ENCODE data around the gene CRTC2. TPM values are rescaled to one million over a fixed set of nuclear protein-coding genes. Genes with fewer than 3 reads are reported as not detected.

CRTC2 gene
- total RNA-seq, 1 experiment from 2014 or later, result 45.7 TPM

GRCh38 chr1:154006136-154006535, 47.7 kb upstream of the CRTC2 start:
- H3K4me3 Mint-ChIP-seq, result no peak overlapping the region
- H2AK5ac ChIP-seq (ENCODE audit: insufficient read length, low read length), result no peak overlapping the region
- WGBS (ENCODE audit: extremely low coverage, insufficient read length, low lambda C conversion rate), result no CpG with 5 or more reads among the region's 3 CpGs

More at GRCh38 chr1:154006136-154006535, 47.7 kb upstream of the CRTC2 start:
- Histone ChIP-seq H2BK120ac (ENCODE audit: low read depth, low read length, poor library complexity, severe bottlenecking) (no peak overlapping the region), H3K18ac (ENCODE audit: insufficient read length, low read depth, low read length) (no peak overlapping the region), H3K23me2 (ENCODE audit: insufficient read length, low read depth, low read length, poor library complexity, severe bottlenecking) (no peaks in the 10 kb centered on the region), H3K23ac (ENCODE audit: insufficient read length, low read depth, low read length) (no peak overlapping the region), H3K56ac (ENCODE audit: insufficient read length, low read depth, low read length) (no peak overlapping the region), H3K79me1 (ENCODE audit: insufficient read depth, low read depth, low read length, poor library complexity, severe bottlenecking) (no peaks in the 10 kb centered on the region), H2BK5ac (ENCODE audit: insufficient read length, low read length) (no peak overlapping the region), H3T11ph (ENCODE audit: low read length) (no peak overlapping the region), H2BK20ac (ENCODE audit: low read depth, low read length, poor library complexity, severe bottlenecking) (no peak overlapping the region), H3K27me3 (ENCODE audit: insufficient read depth, low read length) (no peaks in the 10 kb centered on the region), H2BK15ac (ENCODE audit: low read depth, low read length) (no peak overlapping the region), H4K8ac (replicated peaks; ENCODE audit: insufficient read length, low read depth, low read length) (no peak overlapping the region), H3K9me3 (ENCODE audit: control insufficient read depth, low read depth, low read length) (no peaks in the 10 kb centered on the region), H2AFZ (ENCODE audit: low read length) (no peak overlapping the region), H3K9ac (ENCODE audit: extremely low read depth, insufficient read length, low read length) (no peak overlapping the region), H4K20me1 (ENCODE audit: control insufficient read depth, insufficient read depth, insufficient read length) (no peaks in the 10 kb centered on the region), H3K4me1 (ENCODE audit: insufficient read depth, low read length) (no peaks in the 10 kb centered on the region), H3K79me2 (ENCODE audit: insufficient read depth, low read length) (no peaks in the 10 kb centered on the region), H3K27ac (ENCODE audit: insufficient read length, low read depth, low read length) (no peak overlapping the region), H3K4ac (ENCODE audit: low read depth, low read length) (no peak overlapping the region), H4K91ac (ENCODE audit: insufficient read length, low read depth, low read length) (no peak overlapping the region), H4K5ac (ENCODE audit: insufficient read length, low read depth, low read length) (no peak overlapping the region), H3K14ac (ENCODE audit: insufficient read depth, low read length) (no peak overlapping the region), H2BK12ac (ENCODE audit: insufficient read length, low read depth, low read length) (no peak overlapping the region), H3K4me2 (ENCODE audit: insufficient read depth, insufficient read length, low read length) (no peak overlapping the region)
- H3K27ac Mint-ChIP-seq, result no peak overlapping the region
- H3K4me1 Mint-ChIP-seq, result no peaks in the 10 kb centered on the region
- no peaks in the 10 kb centered on the region; a peak in 2 of 7 replicates for H3K36me3 Mint-ChIP-seq (ENCODE audit: insufficient read depth in 1 of 3, low read depth in 3 of 3)
- no peak for TF ChIP-seq CTCF (conservative IDR thresholded peaks at IDR 0.05)
- DNase-seq, result no peak
- H3K9me3 Mint-ChIP-seq, result no peaks in the 10 kb centered on the region
- H3K27me3 Mint-ChIP-seq (ENCODE audit: low read depth), result no peaks in the 10 kb centered on the region
